LoVo (cell line): ENCODE results near the gene LTBP1.

Experiments
- DNase-seq: peaks from one replicate; pipeline ENCODE4 v3.0.0-alpha.2; 2016; ENCODE audit warnings: low spot score

LTBP1 gene

DNA sequence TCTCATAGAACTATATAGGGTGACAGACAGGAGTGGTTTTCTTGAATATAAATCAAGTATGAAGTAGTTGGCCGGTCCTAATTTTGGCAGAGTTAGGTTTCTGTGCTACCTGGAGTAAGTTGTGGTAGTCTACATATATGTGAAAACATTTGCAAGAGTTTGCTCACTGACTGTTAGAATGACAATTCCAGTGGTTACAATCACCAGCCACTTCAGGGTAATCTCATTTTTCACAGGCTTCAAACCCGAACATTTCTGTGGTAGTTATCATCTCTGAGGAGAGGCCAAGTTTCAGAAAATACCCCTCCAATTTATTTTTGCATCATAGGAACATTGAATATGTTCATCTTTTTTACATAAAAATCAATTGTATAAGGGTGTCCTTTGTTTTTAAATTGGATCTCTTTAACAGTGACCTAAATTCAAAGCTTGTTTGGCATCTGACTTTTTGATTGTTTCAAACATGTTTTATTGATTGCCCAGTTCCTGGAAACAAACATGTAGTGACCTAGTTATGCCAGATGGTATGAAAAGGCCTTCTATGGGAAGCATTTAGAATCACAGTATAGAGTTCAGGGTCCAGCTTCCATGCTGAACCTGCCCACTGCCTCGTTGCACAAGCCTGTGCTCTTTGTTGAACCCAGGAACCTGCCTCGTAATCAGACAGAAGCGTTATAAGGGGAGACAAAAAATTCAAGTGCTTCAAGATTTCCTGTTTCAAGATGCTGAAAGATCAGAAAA, 250.6 kb downstream of the LTBP1 start:
- DNase-seq: no peak

DNA sequence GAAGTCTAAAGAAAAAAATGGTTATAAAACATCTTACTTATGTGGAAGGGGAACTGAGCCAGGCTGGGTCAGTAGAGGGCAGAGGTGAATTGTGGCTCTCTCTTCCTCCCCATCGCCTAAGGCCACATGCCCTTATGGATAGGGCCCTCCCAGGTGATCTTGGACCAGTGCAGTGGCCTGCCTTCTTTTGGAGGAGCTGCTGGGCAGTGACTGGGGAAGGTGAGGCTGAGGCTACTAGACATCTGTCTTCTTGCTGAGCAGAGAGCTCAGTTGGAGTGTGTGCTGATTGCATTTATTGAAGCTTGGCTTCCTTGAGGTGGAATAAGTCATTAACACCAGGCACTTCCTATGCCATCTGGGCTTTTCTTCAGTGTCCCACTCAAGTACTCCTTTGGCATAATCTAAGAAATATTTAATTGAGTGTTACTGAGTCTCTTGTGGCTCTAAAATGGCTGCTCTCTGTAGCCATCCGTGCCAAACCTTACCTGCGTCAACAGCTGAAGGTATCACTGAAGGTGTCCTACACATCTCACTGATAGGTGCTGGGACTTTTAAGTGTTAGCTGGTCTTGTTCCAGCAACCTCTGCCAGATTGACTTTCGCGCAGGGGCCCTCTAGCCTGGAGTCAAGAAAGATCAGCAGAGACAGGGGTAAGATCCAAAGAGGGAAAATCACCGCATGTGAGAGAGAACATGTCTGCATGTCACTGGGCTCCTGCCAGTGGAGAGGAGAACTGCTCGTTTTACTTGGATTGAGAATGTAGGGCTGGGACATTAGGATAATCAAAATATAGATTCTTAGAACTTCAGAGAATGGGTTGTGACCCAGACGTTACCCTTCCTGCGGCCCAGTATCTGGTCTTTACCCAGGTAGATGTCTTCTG, 256.1 kb downstream of the LTBP1 start:
- no peak for DNase-seq

DNA sequence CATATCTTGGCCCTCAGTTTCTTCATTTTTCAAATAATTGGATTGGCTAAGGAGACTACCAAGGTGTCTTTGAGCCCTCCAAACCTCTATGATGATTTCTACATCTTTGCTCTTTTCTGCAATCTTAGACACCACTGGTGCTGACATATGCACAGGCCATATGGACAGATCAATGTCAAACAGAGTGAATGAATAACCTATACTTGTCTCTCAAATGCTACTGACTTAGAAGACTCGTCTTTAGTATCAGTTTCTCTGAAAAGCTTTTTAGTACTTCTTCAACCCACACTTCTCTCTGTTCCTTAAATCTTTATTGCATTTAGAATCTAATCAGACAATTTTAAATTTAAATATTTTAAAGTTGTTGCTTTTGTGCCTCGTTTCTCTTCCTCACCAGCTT, 258.2 kb downstream of the LTBP1 start:
- no peak for DNase-seq

DNA sequence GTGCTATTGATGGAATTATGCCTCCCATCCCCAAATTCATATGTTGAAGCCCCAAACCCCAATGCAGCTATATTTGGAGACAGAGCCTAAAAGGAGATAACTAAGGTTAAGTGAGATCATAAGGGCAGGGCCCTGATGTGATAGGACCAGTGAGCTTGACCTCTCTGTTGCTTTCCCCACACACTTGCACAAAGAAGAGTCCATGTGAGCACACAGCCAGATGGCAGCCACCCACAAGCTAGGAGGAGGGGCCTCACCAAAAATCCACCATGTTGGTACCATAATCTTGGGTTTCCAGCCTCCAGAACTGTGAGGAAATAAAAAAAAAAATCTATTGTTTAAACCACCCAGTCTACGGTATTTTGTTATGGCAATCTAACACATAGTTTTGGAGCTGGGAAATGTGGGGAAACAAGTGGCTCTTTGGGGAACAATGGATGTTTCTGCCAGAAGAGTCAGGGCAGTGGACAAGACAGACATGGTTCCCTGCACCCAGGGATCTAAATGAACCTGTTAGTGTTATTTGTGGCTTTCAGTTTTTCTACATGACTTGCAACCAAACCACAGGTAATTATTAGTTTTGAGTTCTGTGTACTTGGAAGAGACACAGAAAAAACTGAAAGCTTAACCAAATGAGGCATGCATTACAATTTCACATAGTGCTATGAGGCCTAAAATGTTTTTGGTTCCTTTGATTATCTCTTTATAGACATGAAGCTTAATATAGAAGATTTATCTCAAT, 259.1 kb downstream of the LTBP1 start:
- DNase-seq: no peak

- DNase-seq: no peak
Measured at GRCh38 chr2:33207151-33207740, 260.5 kb downstream of the LTBP1 start.

DNA sequence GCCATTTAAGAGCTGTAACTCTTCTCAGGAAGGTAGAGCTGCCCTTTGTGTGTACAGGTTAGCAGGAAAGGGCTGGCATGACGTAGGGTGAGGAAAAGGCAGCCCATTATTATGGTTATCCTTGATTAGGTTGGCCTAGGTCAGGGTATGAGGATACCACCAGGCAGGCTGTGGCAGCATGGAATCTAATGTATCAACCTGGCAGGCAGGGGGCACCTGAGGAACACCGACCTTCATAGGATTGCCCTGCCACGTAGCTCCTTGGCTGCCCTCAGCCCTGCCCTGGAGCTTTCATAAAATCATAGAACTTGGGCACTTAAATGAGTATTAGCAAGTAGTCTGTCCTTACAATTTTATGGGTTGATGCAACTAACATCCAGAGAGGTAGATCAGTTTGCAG, 261.6 kb downstream of the LTBP1 start:
- no peak for DNase-seq

DNA sequence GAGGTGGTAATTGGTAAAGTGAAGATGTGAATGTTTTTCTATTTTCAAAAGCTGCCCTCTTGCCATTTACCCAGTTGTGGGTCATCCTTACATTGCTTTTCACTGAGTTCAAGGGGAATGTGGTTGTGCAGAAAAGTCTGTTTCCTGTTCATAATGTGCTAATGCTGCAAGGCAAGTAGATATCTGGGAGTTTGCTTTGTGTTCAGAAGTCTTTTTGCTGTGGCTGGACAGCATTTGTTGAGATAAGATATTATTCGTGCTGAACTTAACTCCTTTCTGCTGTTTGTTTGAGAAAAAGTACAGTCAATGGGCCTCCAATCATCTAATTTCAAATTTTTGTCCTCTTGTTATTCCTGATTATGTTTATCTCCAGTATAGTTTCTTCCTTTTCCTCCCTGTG, 263.2 kb downstream of the LTBP1 start:
- no peak for DNase-seq

GRCh38 chr2:33210626-33211025, 263.9 kb downstream of the LTBP1 start:
- peak; percentile 32 for DNase-seq

GRCh38 chr2:33212151-33212550, 265.4 kb downstream of the LTBP1 start:
- DNase-seq: no peak

GRCh38 chr2:33213244-33213643, 266.5 kb downstream of the LTBP1 start:
- no peak for DNase-seq

DNA sequence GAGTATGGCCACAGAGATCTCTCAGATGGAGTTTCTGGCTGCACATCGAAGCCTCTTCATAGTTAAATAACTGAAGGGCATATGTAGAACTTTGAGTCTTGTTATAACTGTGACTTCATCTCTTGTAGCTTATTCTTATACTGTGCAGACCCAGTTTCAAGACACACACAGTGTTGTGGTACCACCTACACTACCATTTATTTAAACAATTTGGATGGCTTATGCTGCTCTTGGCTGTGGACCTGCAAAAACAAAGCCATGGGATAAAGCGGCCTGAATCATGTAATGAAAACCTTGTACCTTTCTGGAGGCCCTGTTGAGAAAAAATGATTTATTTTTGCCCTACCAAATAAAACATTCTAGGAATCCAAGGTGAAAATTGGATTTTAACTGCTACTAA, 266.9 kb downstream of the LTBP1 start:
- DNase-seq: no peak

DNA sequence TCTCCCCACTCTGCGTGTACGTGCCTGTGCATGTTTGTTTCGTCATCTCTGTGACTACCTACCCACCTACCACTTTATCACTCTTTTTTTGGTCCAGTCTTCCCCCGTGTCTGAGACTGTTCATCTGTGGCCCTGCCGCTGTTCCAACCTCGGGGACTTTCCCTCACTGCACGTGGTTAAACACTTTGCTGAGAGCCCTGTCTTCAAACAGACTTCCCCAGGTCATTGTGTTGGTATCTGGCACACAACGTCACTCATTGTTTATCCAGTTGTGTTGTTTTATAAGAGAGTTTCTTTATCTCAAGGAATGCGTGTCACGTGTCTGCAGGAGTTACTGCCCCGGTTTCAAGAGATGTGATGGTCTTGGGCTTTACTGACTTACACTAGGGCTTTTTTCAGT, 267.7 kb downstream of the LTBP1 start:
- no peak for DNase-seq

DNA sequence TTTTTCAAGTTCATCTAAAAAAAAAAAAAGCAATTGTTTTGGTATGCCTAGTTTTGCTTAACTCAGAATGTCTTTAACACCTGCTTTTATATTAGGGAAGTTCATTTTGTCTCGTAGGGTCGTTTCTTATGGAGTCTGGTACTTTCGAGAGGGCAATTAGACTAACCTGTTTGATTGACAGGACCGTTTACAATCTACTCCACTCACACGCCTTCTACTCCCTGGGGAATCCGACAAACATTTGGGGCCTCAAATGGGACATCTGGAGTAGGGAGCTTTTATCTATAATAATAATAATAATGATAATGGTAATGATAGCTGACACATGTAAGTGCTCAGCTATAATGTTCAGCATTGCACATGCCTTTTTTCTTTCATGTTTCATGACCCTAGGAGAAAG, 268.1 kb downstream of the LTBP1 start:
- DNase-seq: no peak

GRCh38 chr2:33215299-33215698, 268.5 kb downstream of the LTBP1 start:
- no peak for DNase-seq

GRCh38 chr2:33215983-33216382, 269.2 kb downstream of the LTBP1 start:
- DNase-seq: no peak

- no peak for DNase-seq
Measured at GRCh38 chr2:33216508-33217182, 269.9 kb downstream of the LTBP1 start.

DNA sequence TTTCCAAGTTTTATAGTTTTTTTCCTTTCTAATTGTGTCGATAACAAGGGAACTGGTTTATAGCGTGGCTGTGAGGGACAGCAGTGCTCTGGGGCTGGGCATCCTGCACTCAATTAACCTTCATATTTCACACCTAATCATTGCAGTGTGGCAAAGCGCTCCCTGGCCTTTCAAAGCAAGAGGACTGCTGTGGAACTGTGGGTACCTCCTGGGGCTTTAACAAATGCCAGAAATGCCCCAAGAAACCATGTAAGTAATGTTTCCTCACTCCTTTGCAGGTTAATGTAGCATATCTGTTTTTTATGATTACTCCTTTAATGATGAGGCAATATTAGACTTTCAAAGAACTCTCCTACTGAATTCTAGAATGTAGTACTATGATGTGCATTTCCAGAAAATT, 270.7 kb downstream of the LTBP1 start:
- DNase-seq: no peak

GRCh38 chr2:33219114-33219513, 272.4 kb downstream of the LTBP1 start:
- DNase-seq: no peak

- DNase-seq: no peak
Measured at GRCh38 chr2:33219850-33220275, 273.1 kb downstream of the LTBP1 start.

DNA sequence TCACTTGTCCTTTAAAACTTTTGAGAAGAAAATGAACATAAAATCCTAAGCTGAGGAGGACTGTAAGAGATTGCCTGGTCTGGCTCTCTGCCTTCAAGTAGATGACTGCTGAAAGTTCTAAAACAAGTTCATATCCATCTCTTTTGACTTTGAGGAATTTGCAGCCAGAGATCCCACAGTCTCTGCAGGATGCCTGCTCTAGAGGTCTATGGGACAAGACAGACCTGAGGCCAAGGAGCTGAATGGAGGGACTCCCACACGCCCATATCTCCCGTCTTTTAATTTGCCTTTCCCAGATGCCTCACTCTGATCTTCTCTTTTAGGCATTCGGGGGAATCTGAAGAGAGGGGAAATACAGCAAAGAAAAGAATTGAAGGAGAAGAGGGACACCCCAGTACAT, 273.8 kb downstream of the LTBP1 start:
- no peak for DNase-seq

DNA sequence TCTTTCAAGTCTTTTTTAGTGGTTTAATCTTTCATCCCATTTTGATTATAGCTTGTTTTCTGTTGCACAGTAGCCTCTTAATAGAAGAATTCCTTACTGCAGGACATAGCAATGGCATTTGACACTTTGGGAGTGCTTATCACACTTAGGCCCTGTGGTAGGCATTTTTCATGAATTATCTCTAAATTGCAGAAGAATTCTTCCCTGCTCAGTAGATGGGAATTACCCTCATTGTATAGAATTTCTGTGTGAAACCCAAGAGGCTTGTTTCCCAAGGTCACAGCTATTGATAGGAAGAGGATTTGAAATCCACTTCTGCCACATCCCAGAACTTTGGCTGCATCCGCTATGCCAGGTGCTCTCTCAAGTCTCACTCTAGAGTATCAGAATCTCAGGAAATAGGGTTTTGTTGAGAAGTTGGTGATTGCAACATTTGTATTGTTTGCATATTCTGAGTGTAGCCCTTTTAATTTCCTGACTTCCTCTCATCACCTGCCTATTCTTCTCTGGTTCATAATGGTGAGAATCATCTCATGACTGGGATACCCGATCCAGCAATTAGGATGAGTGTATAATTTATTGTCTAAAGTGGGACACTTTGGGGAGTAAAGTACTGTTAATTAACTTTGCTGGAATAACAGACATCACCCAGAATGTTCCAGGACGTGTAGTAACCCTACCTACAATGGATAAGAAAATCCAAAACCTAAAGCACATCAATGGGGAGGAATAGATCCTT, 274.5 kb downstream of the LTBP1 start:
- no peak for DNase-seq
